HG03039 (cell line): Measurements from ENCODE around the gene SPOCD1.

Source experiments
- ATAC-seq: cut with Tn5 transposase; IDR thresholded peaks from one replicate; pipeline ENCODE4 v1.9.1; 2021; ENCODE audit warnings: mild to moderate bottlenecking, moderate library complexity; ENCODE audit not compliant: unreplicated experiment

The SPOCD1 gene

GRCh38 chr1:31742462-31743212 lies 73.2 kb downstream of the SPOCD1 start:
- ATAC-seq, result no peak
